ENCODE data around the gene EDC4.
"Not testable (repeated sequence)": the region's sequence is repeated elsewhere in the genome, so short reads cannot be mapped to it uniquely, and the experiment has no call there.

Gene EDC4

DNA sequence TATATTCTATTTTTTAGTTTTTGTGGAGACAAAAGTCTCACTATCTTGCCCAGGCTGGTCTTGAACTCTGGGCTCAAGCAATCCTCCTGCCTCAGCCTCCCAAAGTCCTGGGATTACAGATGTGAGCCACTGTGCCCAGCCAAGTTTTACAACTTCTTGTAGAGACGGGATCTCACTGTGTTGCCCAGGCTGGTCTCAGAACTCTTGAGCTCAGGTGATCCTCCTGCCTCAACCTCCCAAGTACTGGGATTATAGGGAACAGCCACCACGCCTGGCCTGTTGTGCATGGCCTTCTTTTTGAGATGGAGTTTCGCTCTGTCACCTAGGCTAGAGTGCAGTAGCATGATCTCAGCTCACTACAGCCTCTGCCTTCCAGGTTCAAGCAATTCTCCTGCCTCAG, 19.2 kb upstream of the EDC4 start:
- no peak for DNase-seq

DNA sequence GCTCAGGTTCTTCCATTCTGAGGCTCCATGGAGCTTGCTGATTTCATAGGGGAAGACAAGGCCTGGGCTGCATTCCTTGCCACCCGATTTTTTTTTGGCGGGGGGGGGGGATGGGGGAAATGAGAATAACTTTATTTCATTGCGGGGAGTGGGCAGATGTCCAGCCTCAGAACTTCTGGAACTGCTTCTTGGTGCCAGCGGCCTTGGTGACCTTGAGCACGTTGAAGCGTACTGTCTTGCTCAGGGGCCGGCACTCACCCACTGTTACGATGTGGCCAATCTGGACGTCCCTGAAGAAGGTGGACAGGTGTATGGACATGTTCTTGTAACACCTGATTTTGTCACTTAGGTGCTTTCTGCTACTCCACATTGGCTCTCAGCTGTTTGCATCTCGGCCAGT, 17.1 kb upstream of the EDC4 start:
- DNase-seq: no peak

DNA sequence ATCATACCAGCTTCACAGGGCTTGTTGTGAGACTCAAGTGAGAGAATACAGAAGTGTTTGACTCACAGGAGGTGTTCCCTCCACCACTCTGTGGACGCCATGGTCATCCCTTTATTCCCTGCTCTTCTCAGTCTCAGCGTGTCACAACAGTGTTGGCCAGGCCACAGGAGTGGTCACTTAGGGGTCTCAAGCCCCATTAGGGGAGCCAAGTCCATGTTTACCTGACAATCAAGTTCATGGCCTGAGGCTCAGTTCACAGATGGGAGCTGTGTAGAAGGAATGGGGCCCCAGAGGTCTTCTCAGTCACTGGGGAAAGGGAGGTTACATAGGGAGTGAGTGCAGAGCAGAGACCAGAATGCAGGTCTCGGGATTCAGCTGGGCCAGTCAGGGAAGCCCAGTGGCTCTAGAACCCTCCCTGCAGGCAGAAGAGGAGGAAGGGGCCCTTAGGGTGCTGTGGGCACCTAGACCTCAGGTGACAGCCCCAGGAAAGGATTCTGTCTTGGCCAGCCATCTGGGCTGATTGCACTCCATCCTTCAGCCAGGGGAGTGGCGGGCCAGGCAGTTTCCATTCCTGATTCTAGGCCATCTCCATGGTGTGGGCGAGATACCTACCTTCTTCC, 15.8 kb upstream of the EDC4 start:
- DNase-seq: no peak

DNA sequence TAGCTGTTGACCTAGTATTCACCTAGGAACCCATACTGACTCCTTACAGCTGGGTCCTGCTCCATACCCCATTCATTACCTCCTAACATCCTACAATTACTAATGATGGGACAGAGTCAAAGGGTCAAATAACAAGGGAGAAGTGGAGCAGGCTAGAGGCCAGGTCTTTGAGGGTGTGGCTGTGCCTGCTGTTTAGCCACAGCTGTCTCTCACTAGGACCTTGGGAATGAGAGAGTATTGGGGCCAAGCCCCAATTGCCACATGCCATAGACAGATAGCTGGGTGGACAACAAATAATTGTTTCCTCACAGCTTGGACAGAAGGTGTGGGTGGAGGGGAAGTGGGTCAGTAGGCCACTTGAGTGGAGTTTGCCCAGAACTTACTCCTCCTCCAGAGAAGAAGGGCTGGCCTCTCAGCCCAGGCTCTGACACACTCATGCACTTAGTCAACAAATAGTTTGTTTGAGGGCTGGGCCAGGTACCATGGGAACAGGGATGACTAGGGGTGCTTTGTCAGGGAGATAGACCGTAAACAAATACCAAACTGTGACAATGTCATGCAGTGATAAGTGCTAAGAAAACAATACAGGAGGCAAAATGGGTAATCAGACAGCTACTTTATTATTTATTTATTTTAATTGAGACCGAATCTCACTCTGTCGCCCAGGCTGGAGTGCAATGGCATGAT, 15.2 kb upstream of the EDC4 start:
- DNase-seq: peak; percentile 85

DNA sequence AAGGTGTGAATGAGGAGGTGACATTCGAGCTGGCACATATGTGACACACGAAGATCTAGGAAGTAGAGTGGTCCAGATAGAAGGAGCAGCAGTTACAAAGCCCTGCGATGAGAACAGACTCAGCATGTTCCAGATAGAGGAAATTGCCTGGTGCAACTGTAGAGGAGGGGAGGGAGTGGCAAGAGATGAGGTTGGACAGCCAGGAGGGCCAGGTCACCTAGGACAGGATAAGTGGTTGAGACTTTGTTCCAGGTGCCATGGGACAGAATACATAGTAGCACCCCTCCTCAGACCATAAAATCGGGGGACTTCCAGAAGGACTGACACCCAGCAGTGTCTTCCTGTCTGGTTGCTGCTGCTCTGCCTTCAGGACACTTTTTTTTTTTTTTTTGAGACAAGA, 14.4 kb upstream of the EDC4 start:
- DNase-seq: no peak

DNA sequence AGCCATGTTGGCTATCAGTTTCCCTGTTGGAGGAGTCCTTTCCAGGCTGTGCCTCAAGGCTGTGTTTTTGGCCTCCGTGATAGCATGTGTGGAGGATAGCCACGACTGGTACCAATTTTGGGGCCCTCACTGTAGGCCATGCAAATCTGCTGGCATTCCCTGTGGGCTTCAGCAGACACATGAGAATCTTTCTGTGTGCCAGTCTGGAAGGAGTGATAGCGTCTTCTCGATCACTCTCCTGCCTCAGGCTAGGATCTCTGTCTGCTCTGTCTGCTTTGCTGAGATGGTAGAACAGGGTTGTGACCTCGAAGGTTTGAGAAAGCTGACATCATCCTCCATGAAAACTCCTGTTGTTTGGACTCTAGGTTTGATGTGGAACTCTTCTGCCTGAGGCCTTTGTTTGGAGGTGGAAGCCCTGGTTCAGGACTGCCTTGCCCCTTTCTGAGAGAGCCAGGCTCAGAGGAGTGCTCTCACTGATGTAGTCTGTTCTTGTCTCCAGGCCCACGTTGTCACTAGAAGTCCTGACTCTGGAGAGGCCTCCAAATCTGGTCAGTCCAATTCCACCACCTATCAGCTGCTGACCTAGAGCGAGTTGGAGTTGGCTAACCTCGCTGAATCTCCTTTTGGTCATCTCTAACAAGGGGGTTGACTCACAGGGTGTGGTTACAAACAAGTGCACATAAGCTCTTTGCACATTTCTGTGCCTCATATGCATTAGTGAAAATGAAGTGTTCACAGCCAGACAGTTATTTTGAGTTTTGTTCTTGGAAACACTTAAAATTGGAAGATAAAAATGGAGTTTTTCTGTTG, 12.1 kb upstream of the EDC4 start:
- peak; percentile 7 for DNase-seq

DNA sequence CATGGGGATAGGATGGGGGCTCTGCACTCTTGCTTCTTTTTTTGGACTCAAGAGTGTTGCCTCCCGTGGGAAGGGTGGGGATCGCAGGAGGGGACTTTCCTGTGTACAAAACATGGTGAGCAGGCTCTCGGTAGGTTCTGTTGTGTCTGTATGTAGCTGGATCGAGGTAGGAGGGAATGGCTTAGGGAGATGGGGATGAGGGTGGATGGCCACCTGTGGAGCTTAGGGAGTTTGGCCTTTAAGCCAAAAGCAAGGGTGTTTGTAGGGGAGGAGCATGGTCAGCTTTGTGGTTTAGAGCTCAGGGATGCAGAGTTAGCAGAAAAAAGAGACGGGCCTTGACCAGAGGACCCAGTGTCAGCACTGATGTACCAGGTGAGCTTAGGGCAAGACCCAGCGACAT, 11.0 kb upstream of the EDC4 start:
- no peak for DNase-seq

DNA sequence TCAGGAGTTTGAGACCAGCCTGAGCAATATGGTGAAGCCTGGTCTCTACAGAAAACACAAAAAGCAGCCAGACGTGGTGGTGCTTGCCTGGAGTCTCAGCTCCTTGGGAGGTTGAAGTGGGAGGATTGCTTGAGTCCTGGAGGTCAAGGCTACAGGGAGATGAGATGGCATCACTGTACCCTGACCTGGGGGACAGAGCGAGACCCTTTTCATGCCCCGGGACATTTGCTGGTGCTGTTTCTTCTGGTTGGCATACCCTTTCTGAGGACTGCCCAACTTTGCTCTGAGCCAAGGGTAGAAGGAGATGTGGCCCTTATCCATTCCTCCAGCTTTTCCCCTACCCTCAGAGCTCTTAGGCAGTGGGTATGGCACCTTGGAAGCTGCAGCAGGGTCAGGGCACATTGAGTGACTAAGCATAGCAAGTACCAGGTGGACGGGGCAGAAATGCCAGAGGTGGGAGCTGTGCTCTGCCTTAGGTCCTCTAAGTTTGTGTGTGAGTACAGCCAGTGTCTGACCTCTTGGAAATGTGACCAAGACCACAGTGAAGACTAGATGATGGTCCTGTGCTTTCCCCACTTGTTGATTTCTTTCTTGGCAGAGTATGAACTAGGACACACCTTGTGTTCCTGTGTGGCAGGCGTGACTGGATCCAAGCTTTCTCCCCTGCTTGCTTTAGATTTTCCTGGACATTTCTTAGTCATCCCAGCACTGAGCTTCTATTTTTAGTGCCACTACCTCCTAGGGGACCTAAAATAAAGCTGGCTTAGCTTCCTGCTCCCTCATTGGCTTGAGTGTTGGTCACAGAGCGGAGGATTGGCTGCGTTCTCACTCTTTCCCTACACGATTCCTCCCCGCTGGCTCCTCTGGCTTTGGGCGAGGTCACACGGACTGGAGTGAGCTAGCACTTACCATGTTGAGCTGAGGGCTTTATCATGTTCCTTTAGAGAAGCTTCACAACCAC, 9.9 kb upstream of the EDC4 start:
- DNase-seq: peak; percentile 71

DNA sequence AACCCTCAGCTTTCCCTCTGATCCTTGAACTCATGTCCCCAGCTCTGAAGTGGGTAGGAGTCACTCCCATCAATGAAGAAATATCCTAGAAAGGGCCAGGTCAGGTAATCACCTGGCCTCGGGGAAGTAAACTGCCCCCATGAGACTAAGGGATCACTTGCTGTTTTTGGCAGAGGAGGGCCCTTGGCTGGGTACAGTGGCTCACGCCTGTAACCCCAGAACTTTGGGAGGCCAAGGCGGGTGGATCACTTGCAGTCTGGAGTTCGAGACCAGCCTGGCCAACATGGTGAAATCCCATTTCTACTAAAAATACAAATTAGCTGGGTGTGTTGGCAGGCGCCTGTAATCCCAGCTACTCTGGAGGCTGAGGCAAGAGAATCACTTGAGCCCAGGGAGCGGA, 8.8 kb upstream of the EDC4 start:
- not testable (repeated sequence) for DNase-seq

DNA sequence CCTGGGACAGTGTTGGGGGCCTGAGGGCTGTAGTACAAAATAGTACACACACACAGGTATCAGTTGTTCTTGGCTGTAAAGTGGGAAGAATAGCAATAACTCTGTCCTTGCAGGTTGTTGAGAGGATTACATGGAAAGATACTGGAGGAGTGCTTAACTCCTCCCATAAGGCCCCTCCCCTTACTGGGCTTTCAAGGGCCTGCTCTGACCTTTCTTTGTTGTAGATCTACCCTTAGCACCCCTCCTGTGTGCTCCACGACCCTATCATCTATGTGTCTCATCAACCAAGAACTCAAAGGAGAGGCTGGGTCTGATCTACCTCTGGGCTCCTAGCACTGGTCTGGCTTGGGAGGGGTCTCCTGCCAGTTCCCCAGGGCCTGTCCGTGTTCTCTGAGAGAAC, 8.3 kb upstream of the EDC4 start:
- DNase-seq: no peak

DNA sequence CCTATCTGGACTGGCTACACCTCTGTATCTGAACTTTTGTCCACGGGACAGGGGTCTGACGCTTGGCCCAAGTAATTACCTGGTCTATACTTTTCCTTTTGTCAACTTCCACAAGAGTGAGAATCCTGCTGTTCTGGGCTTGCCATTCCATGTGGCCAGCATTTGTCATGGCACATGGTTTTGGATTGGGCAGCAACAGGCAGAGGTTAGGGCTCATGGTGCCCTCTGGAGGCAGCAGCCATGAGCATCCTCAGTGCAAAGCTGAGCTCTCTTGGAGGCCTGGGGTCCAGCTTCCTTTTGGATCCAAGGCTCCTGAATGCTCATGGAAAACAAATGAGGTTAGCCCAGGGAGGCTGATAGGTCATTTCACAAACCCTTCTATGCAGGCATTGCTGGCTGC, 7.5 kb upstream of the EDC4 start:
- DNase-seq: peak; percentile 39

DNA sequence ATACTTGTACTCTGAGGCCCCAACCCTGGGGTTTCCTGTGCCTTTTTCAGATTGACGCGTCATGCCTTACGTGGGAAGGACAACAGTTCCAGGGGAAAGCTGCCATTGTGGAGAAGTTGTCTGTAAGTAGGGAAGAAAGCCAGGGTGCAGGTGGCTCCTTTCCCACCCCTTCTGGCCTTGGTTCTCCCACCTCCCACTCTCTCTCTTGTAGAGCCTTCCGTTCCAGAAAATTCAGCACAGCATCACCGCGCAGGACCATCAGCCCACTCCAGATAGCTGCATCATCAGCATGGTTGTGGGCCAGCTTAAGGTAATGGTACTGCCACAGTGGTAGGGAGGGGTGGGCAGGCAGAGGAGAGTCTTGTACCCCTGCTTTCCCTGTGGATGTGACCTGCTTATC, 4.6 kb upstream of the EDC4 start:
- no peak for DNase-seq

DNA sequence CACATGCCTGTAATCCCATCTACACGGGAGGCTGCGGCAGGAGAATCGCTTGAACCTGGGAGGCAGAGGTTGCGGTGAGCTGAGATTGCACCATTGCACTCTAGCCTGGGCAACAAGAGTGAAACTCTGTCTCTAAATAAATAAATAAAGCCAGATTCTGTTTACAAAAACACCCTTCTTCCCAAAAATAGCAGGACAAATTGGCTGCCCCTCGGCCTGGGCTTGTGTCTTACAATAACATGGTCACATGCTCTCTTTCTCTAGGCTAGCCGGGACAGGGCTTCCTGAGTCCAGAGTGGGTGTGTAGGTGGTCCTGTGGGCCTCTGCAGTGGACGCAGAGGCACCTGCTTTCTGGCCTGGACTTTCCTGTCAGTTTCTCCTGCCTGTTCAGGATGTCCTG, 3.2 kb upstream of the EDC4 start:
- DNase-seq: no peak

DNA sequence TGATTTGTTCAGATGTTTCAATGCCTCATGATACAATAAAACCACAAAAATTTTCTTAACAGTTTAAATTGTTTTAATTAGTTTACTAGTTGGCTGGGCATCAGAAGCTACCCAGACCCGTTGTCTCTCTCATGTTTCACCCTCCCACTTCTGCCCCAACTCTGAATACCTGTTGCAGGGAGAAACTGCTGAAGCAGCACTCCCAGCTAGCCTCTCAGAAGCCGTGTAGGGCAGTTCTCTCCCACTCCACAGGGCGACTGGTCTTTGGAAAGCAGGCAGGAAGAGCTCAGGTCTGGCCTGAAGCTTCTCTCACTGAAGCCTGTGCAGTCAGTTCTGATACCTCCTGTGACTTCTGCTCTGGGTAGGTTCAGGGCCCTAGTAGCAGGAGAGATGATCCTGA, 1.6 kb upstream of the EDC4 start:
- no peak for DNase-seq

DNA sequence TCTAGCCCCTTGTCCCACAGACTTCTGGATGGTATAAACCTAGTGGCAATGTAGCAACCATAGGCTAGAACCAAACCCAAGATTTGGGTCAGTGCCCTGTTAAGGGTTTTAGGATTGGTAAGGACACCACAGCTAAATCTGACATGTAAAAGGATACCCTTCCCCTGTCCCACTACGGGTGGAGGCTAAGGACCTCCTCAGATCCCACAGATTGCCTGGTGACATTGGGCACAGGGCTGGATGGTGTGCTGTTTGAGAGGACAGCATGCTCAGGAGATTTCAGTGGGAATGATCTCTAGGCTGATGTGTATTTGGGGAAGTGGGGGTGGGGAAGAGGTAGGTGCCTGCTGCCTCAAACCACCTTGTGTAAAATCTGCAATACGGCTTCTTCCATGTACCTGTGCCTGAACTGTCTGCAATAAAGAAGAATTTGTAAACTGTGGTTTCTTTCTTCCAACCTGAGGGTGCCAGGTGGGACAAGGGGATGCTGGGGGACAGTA, 671 bp upstream of the EDC4 start:
- no peak for DNase-seq

DNA sequence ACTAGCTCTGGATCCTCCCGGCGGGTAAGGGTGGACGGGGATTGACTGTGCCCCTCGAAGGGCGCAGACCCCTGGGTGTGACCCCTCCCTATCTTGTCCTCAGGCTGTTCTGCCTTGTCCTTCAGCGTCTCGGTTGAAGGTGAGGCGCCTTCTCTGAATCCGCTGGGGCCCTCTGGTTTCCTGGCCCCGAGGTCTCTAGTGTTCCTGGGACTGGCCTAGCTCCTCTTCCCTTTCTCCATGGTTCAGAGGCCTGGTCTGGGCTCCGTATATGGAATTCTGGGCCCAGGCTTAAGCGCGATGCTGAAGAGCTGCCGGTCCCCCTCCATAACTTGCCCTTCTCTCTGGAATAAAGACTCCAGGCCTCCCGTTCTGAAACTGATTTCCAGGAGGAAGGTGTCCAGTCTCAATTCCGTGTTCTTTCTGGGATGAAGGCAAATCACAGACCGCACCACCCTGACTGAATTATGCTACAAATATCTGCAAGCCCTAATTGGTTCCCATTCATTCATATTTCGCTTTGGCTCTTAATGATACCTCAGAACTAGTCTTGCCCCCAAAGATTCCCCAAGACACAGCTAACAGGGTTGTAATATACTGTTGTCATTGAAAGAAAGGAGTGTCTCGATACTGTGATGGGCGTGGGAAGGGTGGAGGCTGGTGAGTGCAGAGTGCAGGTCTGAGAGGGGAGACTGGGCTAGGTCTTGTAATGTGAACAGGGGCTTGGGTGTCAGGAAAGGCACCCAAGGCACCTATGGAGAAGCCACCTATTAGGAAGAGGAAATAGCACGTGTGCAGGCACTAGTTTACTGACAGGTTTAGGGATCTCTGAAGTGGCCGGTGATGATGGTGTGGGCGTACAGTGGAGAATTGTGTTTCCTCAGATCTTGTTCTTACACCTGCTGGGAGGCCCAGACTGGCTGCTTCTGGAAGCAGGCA, 851 bp downstream of the EDC4 start:
- DNase-seq: no peak

DNA sequence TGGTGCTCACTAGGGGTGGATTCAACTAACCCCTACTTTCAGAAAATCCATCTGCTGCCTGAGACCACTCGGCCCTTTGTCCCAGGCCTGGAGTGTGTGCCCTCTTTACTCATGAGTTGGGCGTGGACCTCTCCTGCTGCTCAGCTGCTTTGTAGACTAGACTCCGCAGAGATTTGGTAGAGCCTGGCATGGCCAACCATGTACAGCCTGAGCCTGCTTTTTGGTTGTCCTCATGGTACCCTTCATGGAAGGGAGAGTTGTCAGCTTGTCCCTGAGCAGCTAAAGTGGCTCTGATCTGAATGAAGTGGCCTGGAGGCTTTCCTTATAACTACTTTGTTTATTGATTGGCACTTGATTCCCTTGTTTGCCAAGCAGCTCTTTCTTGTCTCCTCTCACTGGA, 1.5 kb downstream of the EDC4 start:
- DNase-seq: no peak

DNA sequence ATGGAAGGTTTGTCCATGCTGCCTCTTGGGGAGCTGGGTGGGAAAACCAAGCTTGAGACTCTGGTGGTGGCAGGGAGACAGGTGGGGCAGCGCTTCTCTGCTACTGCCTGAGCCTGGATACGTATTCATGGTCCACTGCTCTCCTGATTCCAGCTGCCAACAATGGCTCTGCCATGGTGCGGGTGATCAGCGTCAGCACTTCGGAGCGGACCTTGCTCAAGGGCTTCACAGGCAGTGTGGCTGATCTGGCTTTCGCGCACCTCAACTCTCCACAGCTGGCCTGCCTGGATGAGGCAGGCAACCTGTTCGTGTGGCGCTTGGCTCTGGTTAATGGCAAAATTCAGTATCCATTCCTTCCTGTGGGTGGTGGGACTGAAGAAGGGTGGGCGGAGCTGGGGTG, 4.2 kb downstream of the EDC4 start:
- DNase-seq: no peak

DNA sequence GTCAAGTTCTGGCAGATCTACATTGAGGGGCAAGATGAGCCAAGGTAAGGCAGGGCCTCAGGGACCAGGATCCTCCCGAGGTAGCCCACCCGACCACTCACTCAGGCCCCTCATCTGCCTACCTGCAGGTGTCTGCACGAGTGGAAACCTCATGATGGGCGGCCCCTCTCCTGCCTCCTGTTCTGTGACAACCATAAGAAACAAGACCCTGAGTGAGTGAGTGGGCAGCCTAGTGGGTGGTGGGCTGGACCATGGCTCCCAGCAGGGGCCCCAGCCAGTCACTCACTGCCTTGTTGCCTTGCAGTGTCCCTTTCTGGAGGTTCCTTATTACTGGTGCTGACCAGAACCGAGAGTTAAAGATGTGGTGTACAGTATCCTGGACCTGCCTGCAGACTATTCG, 5.4 kb downstream of the EDC4 start:
- DNase-seq: no peak

DNA sequence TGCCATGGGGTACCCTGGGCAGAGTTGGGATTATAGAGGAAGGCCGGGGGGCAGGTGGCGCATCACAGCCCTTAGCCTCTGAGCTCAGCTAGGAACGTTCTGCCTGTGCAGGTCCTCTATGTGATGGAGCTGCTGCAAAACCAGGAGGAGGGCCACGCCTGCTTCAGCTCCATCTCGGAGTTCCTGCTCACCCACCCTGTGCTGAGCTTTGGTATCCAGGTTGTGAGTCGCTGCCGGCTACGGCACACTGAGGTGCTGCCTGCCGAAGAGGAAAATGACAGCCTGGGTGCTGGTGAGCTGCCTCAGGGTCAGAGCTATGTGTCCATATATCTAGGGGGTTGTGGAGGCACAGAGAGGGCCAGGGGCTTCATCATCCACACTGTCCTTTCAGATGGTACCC, 6.0 kb downstream of the EDC4 start:
- no peak for DNase-seq

DNA sequence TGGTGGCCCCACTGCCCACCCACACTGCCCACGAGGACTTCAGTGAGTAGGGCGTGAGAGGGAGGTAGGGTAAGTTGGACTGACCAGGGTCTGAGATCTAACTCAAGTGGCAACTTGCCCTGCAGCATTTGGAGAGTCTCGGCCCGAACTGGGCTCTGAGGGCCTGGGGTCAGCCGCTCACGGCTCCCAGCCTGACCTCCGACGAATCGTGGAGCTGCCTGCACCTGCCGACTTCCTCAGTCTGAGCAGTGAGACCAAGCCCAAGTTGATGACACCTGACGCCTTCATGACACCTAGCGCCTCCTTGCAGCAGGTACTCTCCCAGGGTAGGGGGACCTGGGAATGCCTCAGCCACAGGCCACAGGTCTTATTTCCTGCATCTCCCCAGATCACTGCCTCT, 6.6 kb downstream of the EDC4 start:
- no peak for DNase-seq

DNA sequence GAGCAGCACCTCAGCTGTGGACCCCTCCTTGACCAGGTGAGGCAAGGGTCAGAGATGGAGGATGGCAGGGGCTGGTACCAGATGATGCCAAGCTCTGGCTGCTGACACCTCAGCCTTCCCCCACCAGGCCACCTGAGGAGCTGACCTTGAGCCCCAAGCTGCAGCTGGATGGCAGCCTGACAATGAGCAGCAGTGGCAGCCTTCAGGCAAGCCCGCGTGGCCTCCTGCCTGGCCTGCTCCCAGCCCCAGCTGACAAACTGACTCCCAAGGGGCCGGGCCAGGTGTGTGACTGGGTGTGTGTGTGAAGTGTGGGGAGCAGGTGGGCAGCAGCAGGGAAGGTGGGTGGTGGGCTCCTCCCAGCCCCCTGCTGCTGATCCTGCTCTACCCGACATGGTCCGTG, 7.1 kb downstream of the EDC4 start:
- no peak for DNase-seq
